NCI-H128 (cell line): ENCODE measurements around the gene EBNA1BP2.
"Not testable (repeated sequence)": the region's sequence is repeated elsewhere in the genome, so short reads cannot be mapped to it uniquely, and the experiment has no call there.

ENCODE experiments used
- DNase-seq: peaks from one replicate; lab custom pipeline; 2025; ENCODE audit not compliant: unreplicated experiment; lab: John Stamatoyannopoulos, UW

The EBNA1BP2 gene

DNA sequence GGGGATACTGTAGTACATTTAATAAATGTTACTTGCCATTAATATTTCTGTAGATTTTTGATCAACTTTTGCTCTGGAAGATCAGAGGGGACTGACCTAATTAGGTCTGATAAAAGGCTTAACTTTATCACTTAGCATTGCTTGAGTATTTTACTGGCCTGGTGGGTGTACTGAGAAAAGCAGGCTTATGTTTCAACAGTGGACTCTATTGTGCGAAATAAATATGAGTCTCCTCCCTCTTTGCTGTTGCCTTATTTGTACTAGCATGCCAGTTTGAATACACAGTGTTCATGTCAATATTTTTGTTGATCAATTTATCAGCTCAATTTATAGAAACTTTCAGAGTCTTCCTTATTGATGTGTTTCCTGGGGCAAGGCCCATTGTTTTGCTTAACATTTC, 49.1 kb downstream of the EBNA1BP2 start:
- no peak for DNase-seq

DNA sequence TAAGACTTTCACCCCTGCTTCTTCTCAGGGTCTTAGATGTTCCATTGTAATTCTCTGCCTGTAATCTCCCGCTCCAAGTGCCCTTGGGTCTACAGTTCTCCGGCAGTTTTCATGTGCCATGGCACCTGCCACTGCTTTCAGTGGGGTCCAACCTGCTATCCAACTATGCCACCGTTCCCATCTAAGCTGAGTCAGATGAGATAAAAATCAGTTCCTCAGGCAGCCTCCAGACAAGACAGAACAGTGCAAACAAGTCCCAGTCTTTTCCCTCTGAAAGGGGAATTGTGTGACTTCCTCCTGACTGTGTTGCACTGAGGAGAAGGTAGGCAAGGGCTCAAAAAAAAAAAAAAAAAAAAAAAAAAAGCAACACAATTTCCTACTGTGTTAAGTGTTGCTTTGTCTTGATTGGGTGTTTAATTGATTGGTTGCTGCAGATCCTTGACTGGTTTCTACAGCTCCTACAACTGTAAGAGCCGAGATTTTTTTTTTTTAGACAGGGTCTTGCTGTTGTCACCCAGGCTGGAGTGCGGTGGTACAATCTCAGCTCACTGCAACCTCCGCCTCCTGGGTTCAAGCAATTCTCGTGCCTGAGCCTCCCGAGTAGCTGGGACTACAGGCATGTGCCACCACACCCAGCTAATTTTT, 50.7 kb downstream of the EBNA1BP2 start:
- DNase-seq = no peak

DNA sequence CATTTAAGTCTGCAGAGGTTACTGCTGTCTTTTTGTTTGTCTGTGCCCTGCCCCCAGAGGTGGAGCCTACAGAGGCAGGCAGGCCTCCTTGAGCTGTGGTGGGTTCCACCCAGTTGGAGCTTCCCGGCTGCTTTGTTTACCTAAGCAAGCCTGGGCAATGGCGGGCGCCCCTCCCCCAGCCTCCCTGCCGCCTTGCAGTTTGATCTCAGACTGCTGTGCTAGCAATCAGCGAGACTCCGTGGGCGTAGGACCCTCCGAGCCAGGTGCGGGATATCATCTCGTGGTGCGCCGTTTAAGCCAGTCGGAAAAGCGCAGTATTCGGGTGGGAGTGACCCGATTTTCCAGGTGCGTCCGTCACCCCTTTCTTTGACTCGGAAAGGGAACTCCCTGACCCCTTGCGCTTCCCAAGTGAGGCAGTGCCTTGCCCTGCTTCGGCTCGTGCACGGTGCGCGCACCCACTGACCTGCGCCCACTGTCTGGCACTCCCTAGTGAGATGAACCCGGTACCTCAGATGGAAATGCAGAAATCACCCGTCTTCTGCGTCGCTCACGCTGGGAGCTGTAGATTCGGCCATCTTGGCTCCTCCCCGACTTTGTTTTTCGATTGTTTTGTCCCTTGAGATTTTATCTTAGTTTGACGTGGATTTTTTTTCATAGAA, 52.0 kb downstream of the EBNA1BP2 start:
- not testable (repeated sequence) for DNase-seq
